ENCODE data around the gene YEATS2.
"Not testable (repeated sequence)": the region's sequence is repeated elsewhere in the genome, so short reads cannot be mapped to it uniquely, and the experiment has no call there.

DNA sequence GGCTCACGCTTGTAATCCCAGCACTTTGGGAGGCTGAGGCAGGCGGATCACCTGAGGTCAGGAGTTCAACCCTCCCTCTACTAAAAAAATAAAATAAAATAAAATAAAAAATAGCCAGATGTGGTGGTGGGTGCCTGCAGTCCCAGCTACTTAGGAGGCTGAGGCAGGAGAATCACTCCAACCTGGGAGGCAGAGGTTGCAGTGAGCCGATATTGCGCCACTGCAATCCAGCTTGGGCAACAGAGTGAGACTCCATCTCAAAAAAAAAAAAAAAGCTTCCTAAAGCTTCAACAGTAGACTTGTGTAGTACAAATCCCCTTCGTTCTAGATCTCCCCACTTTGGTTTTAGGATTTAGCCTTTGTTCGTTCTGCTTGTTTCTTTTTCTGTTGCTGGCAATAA, 6.3 kb downstream of the YEATS2 start:
- TF ChIP-seq, protein P1, sequence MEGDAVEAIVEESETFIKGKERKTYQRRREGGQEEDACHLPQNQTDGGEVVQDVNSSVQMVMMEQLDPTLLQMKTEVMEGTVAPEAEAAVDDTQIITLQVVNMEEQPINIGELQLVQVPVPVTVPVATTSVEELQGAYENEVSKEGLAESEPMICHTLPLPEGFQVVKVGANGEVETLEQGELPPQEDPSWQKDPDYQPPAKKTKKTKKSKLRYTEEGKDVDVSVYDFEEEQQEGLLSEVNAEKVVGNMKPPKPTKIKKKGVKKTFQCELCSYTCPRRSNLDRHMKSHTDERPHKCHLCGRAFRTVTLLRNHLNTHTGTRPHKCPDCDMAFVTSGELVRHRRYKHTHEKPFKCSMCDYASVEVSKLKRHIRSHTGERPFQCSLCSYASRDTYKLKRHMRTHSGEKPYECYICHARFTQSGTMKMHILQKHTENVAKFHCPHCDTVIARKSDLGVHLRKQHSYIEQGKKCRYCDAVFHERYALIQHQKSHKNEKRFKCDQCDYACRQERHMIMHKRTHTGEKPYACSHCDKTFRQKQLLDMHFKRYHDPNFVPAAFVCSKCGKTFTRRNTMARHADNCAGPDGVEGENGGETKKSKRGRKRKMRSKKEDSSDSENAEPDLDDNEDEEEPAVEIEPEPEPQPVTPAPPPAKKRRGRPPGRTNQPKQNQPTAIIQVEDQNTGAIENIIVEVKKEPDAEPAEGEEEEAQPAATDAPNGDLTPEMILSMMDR (IDR thresholded peaks at IDR 0.05; ENCODE audit: low read depth, low read length) = not testable (repeated sequence)
- not testable (repeated sequence) for TF ChIP-seq EZH2phosphoT487 (IDR thresholded peaks at IDR 0.05; ENCODE audit: low read depth)

All from OCI-LY3 (cell line).